HepG2 (cell line): ENCODE results near the gene YBX2. TPM values are rescaled to one million over a fixed set of nuclear protein-coding genes. Genes with fewer than 3 reads are reported as not detected.

ENCODE experiments used
- BHLHE40 ChIP-seq: IDR thresholded peaks from 2 replicates; pipeline ENCODE4 v1.6.1; 2011; ENCODE audit warnings: low read length, improper control_type of control experiment
- CREB1 ChIP-seq, 2 experiments: fragments of 450-650 bp in 1 of 2; IDR thresholded peaks; 2 replicates each; pipeline ENCODE4 v1.6.1; 2016 to 2017; ENCODE audit warnings: control low read depth in 1 of 2, mild to moderate bottlenecking in 1 of 2, missing compliant biosample characterization in 1 of 2, missing genetic modification characterization in 1 of 2
- CREM ChIP-seq, 2 experiments: sonication (generic) in 1 of 2; formaldehyde crosslinking in 1 of 2; IDR thresholded peaks; 2 replicates each; pipeline versions ENCODE4 v1.4.0 to v1.6.1; 2016 to 2020; ENCODE audit warnings: antibody characterized with exemption in 1 of 2, mild to moderate bottlenecking in 1 of 2, missing genetic modification reagents in 1 of 2
- FUBP1 ChIP-seq: sonication (generic); formaldehyde crosslinking; IDR thresholded peaks from 2 replicates; pipeline ENCODE4 v1.5.1; 2020; ENCODE audit warnings: missing genetic modification reagents, mild to moderate bottlenecking, borderline replicate concordance
- HES4 ChIP-seq: sonication (generic); formaldehyde crosslinking; IDR thresholded peaks from 2 replicates; pipeline ENCODE4 v1.9.0; 2021; ENCODE audit warnings: mild to moderate bottlenecking, missing genetic modification reagents, borderline replicate concordance
- JDP2 ChIP-seq: sonication (generic); formaldehyde crosslinking; IDR thresholded peaks from 2 replicates; pipeline ENCODE4 v1.8.1; 2022; ENCODE audit warnings: missing genetic modification reagents, borderline replicate concordance
- MXD4 ChIP-seq: IDR thresholded peaks from 2 replicates; pipeline ENCODE4 v1.6.1; 2016; ENCODE audit warnings: mild to moderate bottlenecking, missing biosample characterization, missing genetic modification reagents
- NFATC3 ChIP-seq: sonication (generic); formaldehyde crosslinking; IDR thresholded peaks from 2 replicates; pipeline ENCODE4 v1.5.1; 2020; ENCODE audit warnings: mild to moderate bottlenecking, missing genetic modification reagents
- PHF20 ChIP-seq: sonication (generic); formaldehyde crosslinking; IDR thresholded peaks from 2 replicates; pipeline ENCODE4 v1.5.0; 2020; ENCODE audit warnings: mild to moderate bottlenecking, missing genetic modification reagents
- PITX1 ChIP-seq: sonication (generic); formaldehyde crosslinking; IDR thresholded peaks from 2 replicates; pipeline ENCODE4 v1.5.1; 2020; ENCODE audit warnings: mild to moderate bottlenecking, missing genetic modification reagents
- TEF ChIP-seq: sonication (generic); formaldehyde crosslinking; IDR thresholded peaks from 2 replicates; pipeline ENCODE4 v1.5.0; 2020; ENCODE audit warnings: missing genetic modification reagents
- TRIM22 ChIP-seq: fragments of 450-650 bp; IDR thresholded peaks from 2 replicates; pipeline ENCODE4 v1.6.1; 2017
- ZFYVE20 ChIP-seq: sonication (generic); formaldehyde crosslinking; IDR thresholded peaks from 2 replicates; pipeline ENCODE4 v1.8.0; 2023; ENCODE audit warnings: low read depth, mild to moderate bottlenecking, moderate library complexity, missing genetic modification reagents, borderline replicate concordance
- ZNF280B ChIP-seq: sonication (generic); formaldehyde crosslinking; IDR thresholded peaks from 2 replicates; pipeline ENCODE4 v1.5.0; 2020; ENCODE audit warnings: missing genetic modification reagents, mild to moderate bottlenecking, borderline replicate concordance
- ZNF740 ChIP-seq: sonication (generic); formaldehyde crosslinking; IDR thresholded peaks from 2 replicates; pipeline ENCODE4 v1.4.0; 2020; ENCODE audit warnings: missing genetic modification reagents
- ZNF781 ChIP-seq: sonication (generic); formaldehyde crosslinking; IDR thresholded peaks from 2 replicates; pipeline ENCODE4 v1.5.1; 2020; ENCODE audit warnings: borderline replicate concordance, mild to moderate bottlenecking, missing genetic modification reagents; ENCODE audit errors: not compliant biosample characterization
- ZNF816 ChIP-seq: sonication (generic); formaldehyde crosslinking; IDR thresholded peaks from 2 replicates; pipeline ENCODE4 v1.8.0; 2022; ENCODE audit warnings: missing genetic modification reagents, mild to moderate bottlenecking, borderline replicate concordance
- polyA plus RNA-seq, 8 experiments: library from polyadenylated mRNA; depleted of rRNA in 3 of 8; stranded (reverse) in 7 of 8; unstranded in 1 of 8; fragments of >200 nt; fragmentation: Illumina TruSeq in 4 of 8; extraction: Trizol in 4 of 8; gene quantifications; 2 replicates each; pipeline versions ENCODE4 v1.2.1 to v1.2.3, GENCODE V29; 2011 to 2016; ENCODE audit warnings: low read depth in 4 of 8, missing spikeins in 1 of 8, mixed read lengths in 1 of 8; ENCODE audit not compliant: insufficient read depth in 1 of 8
- total RNA-seq, 5 experiments: library from RNA; depleted of rRNA; stranded (reverse); fragments of >200 nt; fragmentation: Illumina TruSeq; extraction: Trizol; gene quantifications; 2 replicates each; pipeline ENCODE4 v1.2.3, GENCODE V29; 2016; ENCODE audit warnings: low read depth in 1 of 5
- TF ChIP-seq, protein P1 (sequence below): sonication (generic); formaldehyde crosslinking; IDR thresholded peaks from 2 replicates; pipeline ENCODE4 v1.9.0; 2022; ENCODE audit warnings: low read depth, missing genetic modification reagents
- TF ChIP-seq, protein P2 (sequence below): sonication (generic); formaldehyde crosslinking; IDR thresholded peaks from 2 replicates; pipeline ENCODE4 v1.5.0; 2020; ENCODE audit warnings: mild to moderate bottlenecking, low read depth, missing genetic modification reagents, borderline replicate concordance

The YBX2 gene
- total and polyA plus RNA-seq, 2 of the 13 experiments (the other 11 are each of a cell fraction or from before 2014, with no cell fraction given): 0.12 to 0.22 TPM

GRCh38 chr17:7239091-7240027, 55.1 kb downstream of the YBX2 start, which contains the start of gene PHF23 (continued):
- no peak for TF ChIP-seq ZNF280B
- no peak for TF ChIP-seq JDP2
- TF ChIP-seq ZNF816 (CRISPR knock-in tag): no peak
- TF ChIP-seq PHF20: 0 out of 2 replicates have a peak, but pooled peaks have one; percentile 22
- peak; percentile 28; the same call in 1 of the 2 replicates for TF ChIP-seq CREB1 (IDR thresholded peaks at IDR 0.05)
- TF ChIP-seq CREB1 (CRISPR knock-in tag; IDR thresholded peaks at IDR 0.05): peak; percentile 92
- no peak for TF ChIP-seq NFATC3 (CRISPR knock-in tag)
- no peak for TF ChIP-seq TRIM22
- TF ChIP-seq BHLHE40: 0 out of 2 replicates have a peak, but pooled peaks have one; percentile 12
- TF ChIP-seq ZFYVE20: no peak
- TF ChIP-seq PITX1 (CRISPR knock-in tag): peak; percentile 94
- TF ChIP-seq MXD4: no peak
- no peak for TF ChIP-seq ZNF781 (CRISPR knock-in tag)
- no peak for TF ChIP-seq HES4 (CRISPR knock-in tag)
- TF ChIP-seq, protein P1, sequence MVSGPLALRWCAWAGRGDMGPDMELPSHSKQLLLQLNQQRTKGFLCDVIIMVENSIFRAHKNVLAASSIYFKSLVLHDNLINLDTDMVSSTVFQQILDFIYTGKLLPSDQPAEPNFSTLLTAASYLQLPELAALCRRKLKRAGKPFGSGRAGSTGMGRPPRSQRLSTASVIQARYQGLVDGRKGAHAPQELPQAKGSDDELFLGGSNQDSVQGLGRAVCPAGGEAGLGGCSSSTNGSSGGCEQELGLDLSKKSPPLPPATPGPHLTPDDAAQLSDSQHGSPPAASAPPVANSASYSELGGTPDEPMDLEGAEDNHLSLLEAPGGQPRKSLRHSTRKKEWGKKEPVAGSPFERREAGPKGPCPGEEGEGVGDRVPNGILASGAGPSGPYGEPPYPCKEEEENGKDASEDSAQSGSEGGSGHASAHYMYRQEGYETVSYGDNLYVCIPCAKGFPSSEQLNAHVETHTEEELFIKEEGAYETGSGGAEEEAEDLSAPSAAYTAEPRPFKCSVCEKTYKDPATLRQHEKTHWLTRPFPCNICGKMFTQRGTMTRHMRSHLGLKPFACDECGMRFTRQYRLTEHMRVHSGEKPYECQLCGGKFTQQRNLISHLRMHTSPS (CRISPR knock-in tag): no peak
- TF ChIP-seq, protein P2, sequence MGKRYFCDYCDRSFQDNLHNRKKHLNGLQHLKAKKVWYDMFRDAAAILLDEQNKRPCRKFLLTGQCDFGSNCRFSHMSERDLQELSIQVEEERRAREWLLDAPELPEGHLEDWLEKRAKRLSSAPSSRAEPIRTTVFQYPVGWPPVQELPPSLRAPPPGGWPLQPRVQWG (CRISPR knock-in tag): no peak
- no peak for TF ChIP-seq TEF (CRISPR knock-in tag)
- TF ChIP-seq ZNF740 (CRISPR knock-in tag): no peak
- TF ChIP-seq FUBP1: no peak
- peak; percentile 98 for TF ChIP-seq CREM (IDR thresholded peaks at IDR 0.05)
- no peak for TF ChIP-seq CREM (CRISPR knock-in tag; IDR thresholded peaks at IDR 0.05)
